ENCODE data around the gene CDKN2C. TPM values are rescaled to one million over a fixed set of nuclear protein-coding genes. Genes with fewer than 3 reads are reported as not detected.
"Not testable (repeated sequence)": the region's sequence is repeated elsewhere in the genome, so short reads cannot be mapped to it uniquely, and the experiment has no call there.

CDKN2C gene
- total RNA-seq (10 to 100 TPM in 1 of 2 donors, 1 to 10 TPM in 1; 8.8 to 11.8 TPM), polyA plus RNA-seq (10 to 100 TPM; 22.7 to 43.5 TPM)
- long read RNA-seq, donor 1, transcript CDKN2C-202 (2 exons, 1,220 nt): major isoform, 7 of 8 reads
- long read RNA-seq, donor 1, partial matches to known transcripts: 0 of 8 reads
- long read RNA-seq, donor 1, other reads (novel, unspliced or antisense): 0 of 8 reads
- long read RNA-seq, donor 2, transcript CDKN2C-202 (2 exons, 1,220 nt): major isoform, 7 of 12 reads
- long read RNA-seq, donor 2, partial matches to known transcripts: 0 of 12 reads
- long read RNA-seq, donor 2, other reads (novel, unspliced or antisense): 1 of 12 reads

GRCh38 chr1:50969611-50970508 lies at the start of gene CDKN2C:
Gene CDKN2C (plus strand): TSS chr1:50970245. CDS start chr1:50970369, 124 bp downstream.
- H3K36me3 ChIP-seq (ENCODE audit: control insufficient read depth in 1 of 2, insufficient read depth in 2 of 2, low read length in 1 of 2): no peaks in the 10 kb centered on the region
- peaks cover 0 to 2% of the 10 kb centered on the region in 2 donors for H3K4me1 ChIP-seq (ENCODE audit: control insufficient read depth in 1 of 2, insufficient read depth in 2 of 2, low read length in 2 of 2)
- 0% methylated on average over 44 of the region's 44 CpGs for WGBS, 2 donors
- H3K9me3 ChIP-seq (ENCODE audit: control insufficient read depth, low read length): no peaks in the 10 kb centered on the region
- H3K4me3 ChIP-seq (ENCODE audit: low read length in 2 of 2): peak within 1 kb of the TSS; percentile 75 to 83
- peak; percentile 75 for ATAC-seq (ENCODE audit: low FRiP score)
- DNase-seq: peak; percentile 87 to 88
- peak within 1 kb of the TSS; percentile 16 to 71 for H3K27ac ChIP-seq (ENCODE audit: low read depth in 1 of 2, low read length in 2 of 2)
- H3K27me3 ChIP-seq (ENCODE audit: control insufficient read depth in 1 of 2, insufficient read depth in 2 of 2, low read length in 1 of 2): no peaks in the 10 kb centered on the region
- intact Hi-C loops (cut with DNase I): loop anchor here in 1 of 2 donors (10.0 kb wide), 1 partner anchor 195 kb away; no protein-coding TSS in a partner anchor

- intact Hi-C loops (cut with DNase I): loop anchor here in 1 of 2 donors (10.0 kb wide), 2 partner anchors 124 to 146 kb away; no protein-coding TSS in a partner anchor
- no peak for ATAC-seq (ENCODE audit: low FRiP score)
- Histone ChIP-seq H3K9me3 (ENCODE audit: control insufficient read depth, low read length) (no peaks in the 10 kb centered on the region), H3K27ac (ENCODE audit: low read depth in 1 of 2, low read length in 2 of 2) (no peak overlapping the region), H3K4me1 (ENCODE audit: control insufficient read depth in 1 of 2, insufficient read depth in 2 of 2, low read length in 2 of 2) (peaks cover 0 to under 1% of the 10 kb centered on the region in 2 donors), H3K36me3 (ENCODE audit: control insufficient read depth in 1 of 2, insufficient read depth in 2 of 2, low read length in 1 of 2) (no peaks in the 10 kb centered on the region), H3K27me3 (ENCODE audit: control insufficient read depth in 1 of 2, insufficient read depth in 2 of 2, low read length in 1 of 2) (no peaks in the 10 kb centered on the region), H3K4me3 (ENCODE audit: low read length in 2 of 2) (no peak overlapping the region)
- WGBS, 2 donors: 96 to 97% methylated on average over 1 of the region's 1 CpG
- no peak for DNase-seq
Observed at GRCh38 chr1:50920409-50920808, 49.6 kb upstream of the CDKN2C start.

- WGBS, 2 donors: 98 to 100% methylated on average over 4 of the region's 4 CpGs
- no peak overlapping the region for H3K27ac ChIP-seq (ENCODE audit: low read depth in 1 of 2, low read length in 2 of 2)
- no peaks in the 10 kb centered on the region for H3K9me3 ChIP-seq (ENCODE audit: control insufficient read depth, low read length)
- H3K4me1 ChIP-seq (ENCODE audit: control insufficient read depth in 1 of 2, insufficient read depth in 2 of 2, low read length in 2 of 2): no peaks in the 10 kb centered on the region
- DNase-seq (no peak), ATAC-seq (ENCODE audit: low FRiP score) (no peak)
- intact Hi-C loops (cut with DNase I): loop anchor here in 1 of 2 donors (10.0 kb wide), 2 partner anchors 124 to 146 kb away; no protein-coding TSS in a partner anchor
- no peaks in the 10 kb centered on the region for H3K36me3 ChIP-seq (ENCODE audit: control insufficient read depth in 1 of 2, insufficient read depth in 2 of 2, low read length in 1 of 2)
- no peak overlapping the region for H3K4me3 ChIP-seq (ENCODE audit: low read length in 2 of 2)
- H3K27me3 ChIP-seq (ENCODE audit: control insufficient read depth in 1 of 2, insufficient read depth in 2 of 2, low read length in 1 of 2): no peaks in the 10 kb centered on the region
Observed at GRCh38 chr1:50921029-50921428, 49.0 kb upstream of the CDKN2C start.

GRCh38 chr1:50923564-50923963 lies 46.5 kb upstream of the CDKN2C start:
- H3K27ac ChIP-seq (ENCODE audit: low read depth in 1 of 2, low read length in 2 of 2): no peak overlapping the region
- ATAC-seq (ENCODE audit: low FRiP score): no peak
- WGBS, 2 donors: 98 to 100% methylated on average over 1 of the region's 1 CpG

GRCh38 chr1:50929376-50929958 lies 40.6 kb upstream of the CDKN2C start:
- no peak for DNase-seq
- ATAC-seq (ENCODE audit: low FRiP score): no peak
- Histone ChIP-seq H3K27ac (ENCODE audit: low read depth in 1 of 2, low read length in 2 of 2) (no peak overlapping the region), H3K27me3 (ENCODE audit: control insufficient read depth in 1 of 2, insufficient read depth in 2 of 2, low read length in 1 of 2) (no peaks in the 10 kb centered on the region), H3K36me3 (ENCODE audit: control insufficient read depth in 1 of 2, insufficient read depth in 2 of 2, low read length in 1 of 2) (peaks cover 0 to 2% of the 10 kb centered on the region in 2 donors), H3K4me1 (ENCODE audit: control insufficient read depth in 1 of 2, insufficient read depth in 2 of 2, low read length in 2 of 2) (no peaks in the 10 kb centered on the region), H3K4me3 (ENCODE audit: low read length in 2 of 2) (no peak overlapping the region), H3K9me3 (ENCODE audit: control insufficient read depth, low read length) (no peaks in the 10 kb centered on the region)
- intact Hi-C loops (cut with DNase I): loop anchor here in 1 of 2 donors (10.0 kb wide), 2 partner anchors 115 to 155 kb away; no protein-coding TSS in a partner anchor
- WGBS, 2 donors: 37 to 38% methylated on average over 2 of the region's 2 CpGs

More at GRCh38 chr1:50923564-50923963, 46.5 kb upstream of the CDKN2C start:
- Histone ChIP-seq H3K27me3 (ENCODE audit: control insufficient read depth in 1 of 2, insufficient read depth in 2 of 2, low read length in 1 of 2) (no peaks in the 10 kb centered on the region), H3K36me3 (ENCODE audit: control insufficient read depth in 1 of 2, insufficient read depth in 2 of 2, low read length in 1 of 2) (peaks cover 0 to 2% of the 10 kb centered on the region in 2 donors), H3K4me3 (ENCODE audit: low read length in 2 of 2) (no peak overlapping the region), H3K9me3 (ENCODE audit: control insufficient read depth, low read length) (no peaks in the 10 kb centered on the region), H3K4me1 (ENCODE audit: control insufficient read depth in 1 of 2, insufficient read depth in 2 of 2, low read length in 2 of 2) (no peaks in the 10 kb centered on the region)
- intact Hi-C loops (cut with DNase I): loop anchor here in 1 of 2 donors (10.0 kb wide), 2 partner anchors 121 to 149 kb away; no protein-coding TSS in a partner anchor
- DNase-seq: no peak

GRCh38 chr1:50930193-50930592 lies 39.9 kb upstream of the CDKN2C start:
- Histone ChIP-seq H3K27ac (ENCODE audit: low read depth in 1 of 2, low read length in 2 of 2) (no peak overlapping the region), H3K4me3 (ENCODE audit: low read length in 2 of 2) (no peak overlapping the region), H3K36me3 (ENCODE audit: control insufficient read depth in 1 of 2, insufficient read depth in 2 of 2, low read length in 1 of 2) (peaks cover 0 to 2% of the 10 kb centered on the region in 2 donors), H3K4me1 (ENCODE audit: control insufficient read depth in 1 of 2, insufficient read depth in 2 of 2, low read length in 2 of 2) (no peaks in the 10 kb centered on the region), H3K27me3 (ENCODE audit: control insufficient read depth in 1 of 2, insufficient read depth in 2 of 2, low read length in 1 of 2) (no peaks in the 10 kb centered on the region), H3K9me3 (ENCODE audit: control insufficient read depth, low read length) (no peaks in the 10 kb centered on the region)
- DNase-seq (no peak), ATAC-seq (ENCODE audit: low FRiP score) (no peak)
- intact Hi-C loops (cut with DNase I): no loop called here

- H3K9me3 ChIP-seq (ENCODE audit: control insufficient read depth, low read length): no peaks in the 10 kb centered on the region
- H3K4me1 ChIP-seq (ENCODE audit: control insufficient read depth in 1 of 2, insufficient read depth in 2 of 2, low read length in 2 of 2): no peaks in the 10 kb centered on the region
- ATAC-seq (ENCODE audit: low FRiP score): no peak
- peaks cover 0 to 2% of the 10 kb centered on the region in 2 donors for H3K36me3 ChIP-seq (ENCODE audit: control insufficient read depth in 1 of 2, insufficient read depth in 2 of 2, low read length in 1 of 2)
- no peak for DNase-seq
- 89 to 92% methylated on average over 6 of the region's 6 CpGs for WGBS, 2 donors
- intact Hi-C loops (cut with DNase I): no loop called here
- H3K27ac ChIP-seq (ENCODE audit: low read depth in 1 of 2, low read length in 2 of 2): no peak overlapping the region
- H3K27me3 ChIP-seq (ENCODE audit: control insufficient read depth in 1 of 2, insufficient read depth in 2 of 2, low read length in 1 of 2): no peaks in the 10 kb centered on the region
- H3K4me3 ChIP-seq (ENCODE audit: low read length in 2 of 2): no peak overlapping the region
Observed at GRCh38 chr1:50930965-50931737, 38.9 kb upstream of the CDKN2C start.

- H3K9me3 ChIP-seq (ENCODE audit: control insufficient read depth, low read length); H3K27ac ChIP-seq (ENCODE audit: low read depth in 1 of 2, low read length in 2 of 2); H3K4me1 ChIP-seq (ENCODE audit: control insufficient read depth in 1 of 2, insufficient read depth in 2 of 2, low read length in 2 of 2); ATAC-seq (ENCODE audit: low FRiP score); H3K4me3 ChIP-seq (ENCODE audit: low read length in 2 of 2); H3K27me3 ChIP-seq (ENCODE audit: control insufficient read depth in 1 of 2, insufficient read depth in 2 of 2, low read length in 1 of 2); DNase-seq; H3K36me3 ChIP-seq (ENCODE audit: control insufficient read depth in 1 of 2, insufficient read depth in 2 of 2, low read length in 1 of 2); intact Hi-C loops (cut with DNase I): not testable (repeated sequence)
- 89 to 93% methylated on average over 4 of the region's 4 CpGs for WGBS, 2 donors
Observed at GRCh38 chr1:50932043-50932442, 38.0 kb upstream of the CDKN2C start.
